Measurements from ENCODE around the gene MAT2B. TPM values are rescaled to one million over a fixed set of nuclear protein-coding genes. Genes with fewer than 3 reads are reported as not detected.

The MAT2B gene
- total and polyA plus RNA-seq, 9 of the 15 experiments (the other 6 are each of a cell fraction or from before 2014, with no cell fraction given), result 32.0 to 57.7 (median 43.6) TPM

DNA sequence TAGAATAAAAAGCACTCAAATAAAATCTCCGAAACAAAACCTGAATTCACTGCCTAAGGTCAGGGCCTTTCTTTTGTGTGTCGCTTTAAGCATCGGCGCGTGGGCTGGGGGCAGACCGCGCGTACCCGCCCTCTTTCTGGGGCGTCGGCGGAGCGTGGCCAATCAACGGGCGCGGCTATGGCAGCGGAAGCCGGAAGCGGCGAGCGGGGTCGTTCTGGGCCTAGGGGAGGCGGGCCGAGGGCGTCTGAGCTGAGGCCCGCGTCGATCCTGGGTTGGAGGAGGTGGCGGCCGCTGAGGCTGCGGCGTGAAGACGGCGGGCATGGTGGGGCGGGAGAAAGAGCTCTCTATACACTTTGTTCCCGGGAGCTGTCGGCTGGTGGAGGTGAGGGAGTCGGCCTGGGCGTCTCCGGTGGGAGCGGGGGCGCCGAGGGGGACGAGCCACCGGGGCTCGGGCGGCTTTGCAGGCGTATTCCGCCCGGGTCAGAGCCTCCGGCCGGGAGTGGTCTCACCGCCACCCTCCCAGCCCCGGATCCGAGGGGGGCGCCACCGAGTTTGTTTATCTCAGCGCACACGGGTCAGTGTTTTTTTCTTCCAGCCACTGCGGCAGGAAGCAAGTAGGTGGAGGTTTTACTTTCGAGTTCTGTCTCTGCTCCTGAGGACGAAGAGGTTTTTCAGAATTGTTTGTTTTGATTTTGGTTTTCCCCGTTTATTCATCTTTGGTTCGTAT is at the start of gene MAT2B (continued):
- peak; percentile 79 for TF ChIP-seq HMGN3 (IDR thresholded peaks at IDR 0.05; ENCODE audit: borderline replicate concordance, extremely low read depth, insufficient read length, low read depth, low read length)
- TF ChIP-seq RBM25 (IDR thresholded peaks at IDR 0.05; ENCODE audit: low read depth, low read length, severe bottlenecking), result peak; percentile 92
- TF ChIP-seq, protein P1, sequence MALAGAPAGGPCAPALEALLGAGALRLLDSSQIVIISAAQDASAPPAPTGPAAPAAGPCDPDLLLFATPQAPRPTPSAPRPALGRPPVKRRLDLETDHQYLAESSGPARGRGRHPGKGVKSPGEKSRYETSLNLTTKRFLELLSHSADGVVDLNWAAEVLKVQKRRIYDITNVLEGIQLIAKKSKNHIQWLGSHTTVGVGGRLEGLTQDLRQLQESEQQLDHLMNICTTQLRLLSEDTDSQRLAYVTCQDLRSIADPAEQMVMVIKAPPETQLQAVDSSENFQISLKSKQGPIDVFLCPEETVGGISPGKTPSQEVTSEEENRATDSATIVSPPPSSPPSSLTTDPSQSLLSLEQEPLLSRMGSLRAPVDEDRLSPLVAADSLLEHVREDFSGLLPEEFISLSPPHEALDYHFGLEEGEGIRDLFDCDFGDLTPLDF (CRISPR knock-in tag; IDR thresholded peaks at IDR 0.05), result peak; percentile 66; the same call in 1 of the 2 replicates
- TF ChIP-seq, protein P2, sequence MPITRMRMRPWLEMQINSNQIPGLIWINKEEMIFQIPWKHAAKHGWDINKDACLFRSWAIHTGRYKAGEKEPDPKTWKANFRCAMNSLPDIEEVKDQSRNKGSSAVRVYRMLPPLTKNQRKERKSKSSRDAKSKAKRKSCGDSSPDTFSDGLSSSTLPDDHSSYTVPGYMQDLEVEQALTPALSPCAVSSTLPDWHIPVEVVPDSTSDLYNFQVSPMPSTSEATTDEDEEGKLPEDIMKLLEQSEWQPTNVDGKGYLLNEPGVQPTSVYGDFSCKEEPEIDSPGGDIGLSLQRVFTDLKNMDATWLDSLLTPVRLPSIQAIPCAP (CRISPR knock-in tag; IDR thresholded peaks at IDR 0.05; ENCODE audit: borderline replicate concordance), result no peak
- no peak for TF ChIP-seq ZNF717 (CRISPR knock-in tag; IDR thresholded peaks at IDR 0.05)
- peak; percentile 42; the same call in 1 of the 2 replicates for TF ChIP-seq NCOA1 (IDR thresholded peaks at IDR 0.05; ENCODE audit: low read depth)
- TF ChIP-seq MLLT1 (IDR thresholded peaks at IDR 0.05), result peak in 1 of 2 experiments; percentile 86
- TF ChIP-seq KLF10 (CRISPR knock-in tag; IDR thresholded peaks at IDR 0.05), result no peak
- TF ChIP-seq JUND (IDR thresholded peaks at IDR 0.05; ENCODE audit: borderline replicate concordance, low read depth, low read length), result peak; percentile 49; the same call in 1 of the 2 replicates
- TF ChIP-seq JUND (tag; IDR thresholded peaks at IDR 0.05; ENCODE audit: borderline replicate concordance, low read depth, low read length), result no peak
- TF ChIP-seq L3MBTL2 (IDR thresholded peaks at IDR 0.05), result peak; percentile 40
- TF ChIP-seq ZNF785 (CRISPR knock-in tag; IDR thresholded peaks at IDR 0.05), result no peak
- TF ChIP-seq ZNF589 (CRISPR knock-in tag; IDR thresholded peaks at IDR 0.05; ENCODE audit: low read depth), result no peak
- TF ChIP-seq DMBX1 (CRISPR knock-in tag; IDR thresholded peaks at IDR 0.05; ENCODE audit: borderline replicate concordance), result no peak
- TF ChIP-seq XRCC4 (IDR thresholded peaks at IDR 0.05; ENCODE audit: extremely low read depth, insufficient read depth, insufficient read length), result no peak
- TF ChIP-seq, protein P3, sequence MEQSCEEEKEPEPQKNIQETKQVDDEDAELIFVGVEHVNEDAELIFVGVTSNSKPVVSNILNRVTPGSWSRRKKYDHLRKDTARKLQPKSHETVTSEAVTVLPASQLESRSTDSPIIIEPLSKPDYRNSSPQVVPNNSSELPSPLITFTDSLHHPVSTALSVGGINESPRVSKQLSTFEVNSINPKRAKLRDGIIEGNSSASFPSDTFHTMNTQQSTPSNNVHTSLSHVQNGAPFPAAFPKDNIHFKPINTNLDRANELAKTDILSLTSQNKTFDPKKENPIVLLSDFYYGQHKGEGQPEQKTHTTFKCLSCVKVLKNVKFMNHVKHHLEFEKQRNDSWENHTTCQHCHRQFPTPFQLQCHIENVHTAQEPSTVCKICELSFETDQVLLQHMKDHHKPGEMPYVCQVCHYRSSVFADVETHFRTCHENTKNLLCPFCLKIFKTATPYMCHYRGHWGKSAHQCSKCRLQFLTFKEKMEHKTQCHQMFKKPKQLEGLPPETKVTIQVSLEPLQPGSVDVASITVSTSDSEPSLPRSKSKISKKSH (CRISPR knock-in tag; IDR thresholded peaks at IDR 0.05), result no peak
- peak; percentile 44; the same call in 1 of the 2 replicates for TF ChIP-seq SOX6 (IDR thresholded peaks at IDR 0.05)
- TF ChIP-seq, protein P4, sequence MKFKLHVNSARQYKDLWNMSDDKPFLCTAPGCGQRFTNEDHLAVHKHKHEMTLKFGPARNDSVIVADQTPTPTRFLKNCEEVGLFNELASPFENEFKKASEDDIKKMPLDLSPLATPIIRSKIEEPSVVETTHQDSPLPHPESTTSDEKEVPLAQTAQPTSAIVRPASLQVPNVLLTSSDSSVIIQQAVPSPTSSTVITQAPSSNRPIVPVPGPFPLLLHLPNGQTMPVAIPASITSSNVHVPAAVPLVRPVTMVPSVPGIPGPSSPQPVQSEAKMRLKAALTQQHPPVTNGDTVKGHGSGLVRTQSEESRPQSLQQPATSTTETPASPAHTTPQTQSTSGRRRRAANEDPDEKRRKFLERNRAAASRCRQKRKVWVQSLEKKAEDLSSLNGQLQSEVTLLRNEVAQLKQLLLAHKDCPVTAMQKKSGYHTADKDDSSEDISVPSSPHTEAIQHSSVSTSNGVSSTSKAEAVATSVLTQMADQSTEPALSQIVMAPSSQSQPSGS (CRISPR knock-in tag; IDR thresholded peaks at IDR 0.05), result no peak
- TF ChIP-seq ZNF165 (CRISPR knock-in tag; IDR thresholded peaks at IDR 0.05; ENCODE audit: borderline replicate concordance), result no peak
- TF ChIP-seq TAF1 (IDR thresholded peaks at IDR 0.05; ENCODE audit: control insufficient read depth, extremely low read depth, insufficient read depth, low read length, severe bottlenecking), result peak; percentile 66
- TF ChIP-seq MTA3 (IDR thresholded peaks at IDR 0.05; ENCODE audit: borderline replicate concordance), result peak; percentile 70; the same call in 1 of the 2 replicates

Data from K562 (cell line).